ENCODE data around the gene GLRA3.

- TF ChIP-seq CTCF (IDR thresholded peaks at IDR 0.05) = no peak
- TF ChIP-seq POLR2A (IDR thresholded peaks at IDR 0.05) = no peak
Observed at GRCh38 chr4:174835536-174835935, 6.5 kb upstream of the GLRA3 start.
